Liver (tissue), 9 donors: ENCODE measurements around the gene CCDC6. TPM values are rescaled to one million over a fixed set of nuclear protein-coding genes. Genes with fewer than 3 reads are reported as not detected.

Experiments used
- DNase-seq: peaks from one replicate; pipeline ENCODE4 v3.0.0-alpha.2; 2017; ENCODE audit warnings: low spot score
- H3K27ac ChIP-seq, 2 donors: one replicate each; pipeline ENCODE4 v1.7.0; 2013; ENCODE audit warnings: inconsistent platforms in 2 of 2, low read length in 2 of 2, control low read depth in 1 of 2, low read depth in 1 of 2, mild to moderate bottlenecking in 1 of 2
- H3K27me3 ChIP-seq, 4 donors: one replicate each; pipeline versions ENCODE4 v1.6.1 to v1.7.0; 2013; ENCODE audit warnings: low read length in 3 of 4, inconsistent platforms in 1 of 4, mild to moderate bottlenecking in 1 of 4, moderate library complexity in 1 of 4; ENCODE audit not compliant: control insufficient read depth in 4 of 4, insufficient read depth in 4 of 4
- H3K36me3 ChIP-seq, 4 donors: one replicate each; pipeline versions ENCODE4 v1.6.1 to v1.7.0; 2013; ENCODE audit warnings: low read length in 3 of 4, mild to moderate bottlenecking in 3 of 4, low read depth in 1 of 4, moderate library complexity in 1 of 4; ENCODE audit not compliant: control insufficient read depth in 4 of 4, insufficient read depth in 3 of 4
- H3K4me1 ChIP-seq, 4 donors: one replicate each; pipeline versions ENCODE4 v1.6.1 to v1.7.0; 2013; ENCODE audit warnings: low read length in 3 of 4, mild to moderate bottlenecking in 3 of 4, moderate library complexity in 1 of 4; ENCODE audit not compliant: control insufficient read depth in 4 of 4, insufficient read depth in 4 of 4
- H3K4me3 ChIP-seq, 3 donors: one replicate each; pipeline versions ENCODE4 v1.6.1 to v1.7.0; 2013; ENCODE audit warnings: low read length in 3 of 3, control low read depth in 1 of 3, low read depth in 1 of 3, mild to moderate bottlenecking in 1 of 3
- H3K9ac ChIP-seq, 2 donors: one replicate each; pipeline ENCODE4 v1.7.0; 2013; ENCODE audit warnings: low read length in 2 of 2, mild to moderate bottlenecking in 2 of 2, moderate library complexity in 2 of 2, control low read depth in 1 of 2, low read depth in 1 of 2
- H3K9me3 ChIP-seq, 4 donors: one replicate each; pipeline versions ENCODE4 v1.6.1 to v1.7.0; 2013; ENCODE audit warnings: low read length in 3 of 4; ENCODE audit not compliant: control insufficient read depth in 4 of 4
- EGR1 ChIP-seq, 2 donors: IDR thresholded peaks; 2 replicates each; pipeline ENCODE4 v1.6.1; 2016 to 2018; ENCODE audit warnings: antibody characterized with exemption in 2 of 2, low read depth in 2 of 2
- FOXA1 ChIP-seq: IDR thresholded peaks from 2 replicates; pipeline ENCODE4 v1.6.1; 2016; ENCODE audit warnings: antibody characterized with exemption
- FOXA2 ChIP-seq: IDR thresholded peaks from 2 replicates; pipeline ENCODE4 v1.6.1; 2016; ENCODE audit warnings: antibody characterized with exemption
- GABPA ChIP-seq, 2 donors: IDR thresholded peaks in 1 of 2; conservative IDR thresholded peaks in 1 of 2; 2 replicates each; pipeline ENCODE4 v1.6.1; 2016; ENCODE audit warnings: antibody characterized with exemption in 2 of 2, mild to moderate bottlenecking in 1 of 2, moderate library complexity in 1 of 2
- HNF4A ChIP-seq, 2 donors: conservative IDR thresholded peaks; 2 replicates each; pipeline ENCODE4 v1.6.1; 2016; ENCODE audit warnings: antibody characterized with exemption in 2 of 2, mild to moderate bottlenecking in 2 of 2
- HNF4G ChIP-seq: IDR thresholded peaks from 2 replicates; pipeline ENCODE4 v1.6.1; 2016; ENCODE audit warnings: antibody characterized with exemption
- JUND ChIP-seq, 2 donors: IDR thresholded peaks; 2 replicates each; pipeline ENCODE4 v1.6.1; 2016; ENCODE audit warnings: antibody characterized with exemption in 2 of 2
- NR2F2 ChIP-seq: IDR thresholded peaks from 2 replicates; pipeline ENCODE4 v1.6.1; 2016; ENCODE audit warnings: antibody characterized with exemption
- RAD21 ChIP-seq, 2 donors: IDR thresholded peaks; 2 replicates each; pipeline ENCODE4 v1.6.1; 2016; ENCODE audit warnings: antibody characterized with exemption in 2 of 2, mild to moderate bottlenecking in 2 of 2
- RXRA ChIP-seq, 2 donors: IDR thresholded peaks; 2 replicates each; pipeline ENCODE4 v1.6.1; 2017 to 2018; ENCODE audit warnings: antibody characterized with exemption in 2 of 2, mild to moderate bottlenecking in 1 of 2
- SP1 ChIP-seq: IDR thresholded peaks from 2 replicates; pipeline ENCODE4 v1.6.1; 2018; ENCODE audit warnings: antibody characterized with exemption, mild to moderate bottlenecking
- TAF1 ChIP-seq: conservative IDR thresholded peaks from 2 replicates; pipeline ENCODE4 v1.6.1; 2016; ENCODE audit warnings: antibody characterized with exemption, mild to moderate bottlenecking
- YY1 ChIP-seq: IDR thresholded peaks from 2 replicates; pipeline ENCODE4 v1.6.1; 2016; ENCODE audit warnings: antibody characterized with exemption, mild to moderate bottlenecking
- WGBS: extraction: QIAGEN DNeasy Blood & Tissue Kit; methylation state at CpG from one replicate; pipeline ENCODE4 v1.1.7; 2013; 5-methylcytosine and 5-hydroxymethylcytosine counted together
- polyA plus RNA-seq, 2 donors: library from polyadenylated mRNA; stranded (reverse) in 1 of 2; unstranded in 1 of 2; fragments of 200-250 nt in 1 of 2; fragments of >200 nt in 1 of 2; fragmentation: Nextera tagmentation in 1 of 2; extraction: Ambion mirVana in 1 of 2; gene quantifications; one replicate each; pipeline versions ENCODE4 v1.2.1 to v1.2.3, GENCODE V29; 2013 to 2015
- total RNA-seq, 2 donors: library from RNA; depleted of rRNA; stranded (reverse); fragments of >200 nt; gene quantifications; one replicate each; pipeline ENCODE4 v1.2.3, GENCODE V29; 2014
- TF ChIP-seq, protein P1 (sequence below): IDR thresholded peaks from 2 replicates; pipeline ENCODE4 v1.6.1; 2016; ENCODE audit warnings: antibody characterized with exemption
- TF ChIP-seq, protein P2 (sequence below): fragments of 150-350 bp; IDR thresholded peaks from 2 replicates; pipeline ENCODE4 v1.5.1; 2017; ENCODE audit warnings: improper control_type of control experiment, low read depth, low read length; ENCODE audit not compliant: missing input control
- TF ChIP-seq, protein P3 (sequence below): IDR thresholded peaks from 2 replicates; pipeline ENCODE4 v1.6.1; 2016; ENCODE audit warnings: antibody characterized with exemption
- TF ChIP-seq, protein P4 (sequence below): IDR thresholded peaks from 2 replicates; pipeline ENCODE4 v1.6.1; 2016; ENCODE audit warnings: antibody characterized with exemption
- TF ChIP-seq, protein P5 (sequence below): IDR thresholded peaks from 2 replicates; pipeline ENCODE4 v1.6.1; 2016; ENCODE audit warnings: antibody characterized with exemption, mild to moderate bottlenecking
- donor health status: healthy.
- donor health status: healthy.
- donor health status: healthy.
- donor health status: healthy.
- donor health status: healthy.

CCDC6 gene
- total and polyA plus RNA-seq, 4 donors: 4.7 to 14.3 (median 8.8) TPM

DNA sequence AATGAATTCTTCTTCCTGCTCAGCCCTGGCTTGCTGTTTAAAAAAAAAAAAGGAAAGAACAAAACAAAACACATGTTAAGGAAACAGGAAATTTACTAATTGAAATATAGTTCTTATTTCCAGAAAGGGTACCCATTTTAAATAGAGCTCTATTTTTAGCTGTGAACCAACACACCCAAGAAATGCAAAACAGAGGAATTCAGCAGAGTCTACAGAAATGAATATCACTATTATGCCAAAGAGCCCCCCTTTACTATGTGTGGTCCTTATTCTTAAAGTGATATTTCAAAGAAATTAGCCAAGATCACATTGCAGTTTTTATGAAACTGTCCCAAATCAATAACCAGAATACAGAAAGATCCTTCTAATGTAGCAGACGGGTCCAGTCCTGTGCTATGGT is 53.7 kb downstream of the CCDC6 start:
- Histone ChIP-seq H3K9ac (no peak overlapping the region), H3K27me3 (no peaks in the 10 kb centered on the region), H3K36me3 (peaks cover 0 to 13% (median 0%) of the 10 kb centered on the region in 4 donors), H3K4me3 (no peak overlapping the region), H3K27ac (no peak overlapping the region), H3K4me1 (peaks cover 0 to 3% (median under 1%) of the 10 kb centered on the region in 4 donors), H3K9me3 (peaks cover 0 to 4% (median 0%) of the 10 kb centered on the region in 4 donors)
- 93% methylated on average over 1 of the region's 1 CpG for WGBS
- TF ChIP-seq YY1 (no peak), SP1 (no peak), EGR1 (IDR thresholded peaks at IDR 0.05; ENCODE audit: low read depth in 2 of 2) (no peak), FOXA2 (no peak), NR2F2 (no peak), TAF1 (no peak), HNF4A (conservative IDR thresholded peaks at IDR 0.05) (no peak), RXRA (IDR thresholded peaks at IDR 0.05) (no peak), RAD21 (IDR thresholded peaks at IDR 0.05) (no peak), HNF4G (no peak), JUND (IDR thresholded peaks at IDR 0.05) (no peak)
- TF ChIP-seq, protein P1, sequence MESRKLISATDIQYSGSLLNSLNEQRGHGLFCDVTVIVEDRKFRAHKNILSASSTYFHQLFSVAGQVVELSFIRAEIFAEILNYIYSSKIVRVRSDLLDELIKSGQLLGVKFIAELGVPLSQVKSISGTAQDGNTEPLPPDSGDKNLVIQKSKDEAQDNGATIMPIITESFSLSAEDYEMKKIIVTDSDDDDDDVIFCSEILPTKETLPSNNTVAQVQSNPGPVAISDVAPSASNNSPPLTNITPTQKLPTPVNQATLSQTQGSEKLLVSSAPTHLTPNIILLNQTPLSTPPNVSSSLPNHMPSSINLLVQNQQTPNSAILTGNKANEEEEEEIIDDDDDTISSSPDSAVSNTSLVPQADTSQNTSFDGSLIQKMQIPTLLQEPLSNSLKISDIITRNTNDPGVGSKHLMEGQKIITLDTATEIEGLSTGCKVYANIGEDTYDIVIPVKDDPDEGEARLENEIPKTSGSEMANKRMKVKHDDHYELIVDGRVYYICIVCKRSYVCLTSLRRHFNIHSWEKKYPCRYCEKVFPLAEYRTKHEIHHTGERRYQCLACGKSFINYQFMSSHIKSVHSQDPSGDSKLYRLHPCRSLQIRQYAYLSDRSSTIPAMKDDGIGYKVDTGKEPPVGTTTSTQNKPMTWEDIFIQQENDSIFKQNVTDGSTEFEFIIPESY: no peak
- TF ChIP-seq, protein P2, sequence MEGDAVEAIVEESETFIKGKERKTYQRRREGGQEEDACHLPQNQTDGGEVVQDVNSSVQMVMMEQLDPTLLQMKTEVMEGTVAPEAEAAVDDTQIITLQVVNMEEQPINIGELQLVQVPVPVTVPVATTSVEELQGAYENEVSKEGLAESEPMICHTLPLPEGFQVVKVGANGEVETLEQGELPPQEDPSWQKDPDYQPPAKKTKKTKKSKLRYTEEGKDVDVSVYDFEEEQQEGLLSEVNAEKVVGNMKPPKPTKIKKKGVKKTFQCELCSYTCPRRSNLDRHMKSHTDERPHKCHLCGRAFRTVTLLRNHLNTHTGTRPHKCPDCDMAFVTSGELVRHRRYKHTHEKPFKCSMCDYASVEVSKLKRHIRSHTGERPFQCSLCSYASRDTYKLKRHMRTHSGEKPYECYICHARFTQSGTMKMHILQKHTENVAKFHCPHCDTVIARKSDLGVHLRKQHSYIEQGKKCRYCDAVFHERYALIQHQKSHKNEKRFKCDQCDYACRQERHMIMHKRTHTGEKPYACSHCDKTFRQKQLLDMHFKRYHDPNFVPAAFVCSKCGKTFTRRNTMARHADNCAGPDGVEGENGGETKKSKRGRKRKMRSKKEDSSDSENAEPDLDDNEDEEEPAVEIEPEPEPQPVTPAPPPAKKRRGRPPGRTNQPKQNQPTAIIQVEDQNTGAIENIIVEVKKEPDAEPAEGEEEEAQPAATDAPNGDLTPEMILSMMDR: no peak
- TF ChIP-seq, protein P3, sequence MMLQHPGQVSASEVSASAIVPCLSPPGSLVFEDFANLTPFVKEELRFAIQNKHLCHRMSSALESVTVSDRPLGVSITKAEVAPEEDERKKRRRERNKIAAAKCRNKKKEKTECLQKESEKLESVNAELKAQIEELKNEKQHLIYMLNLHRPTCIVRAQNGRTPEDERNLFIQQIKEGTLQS: no peak
- DNase-seq: no peak

DNA sequence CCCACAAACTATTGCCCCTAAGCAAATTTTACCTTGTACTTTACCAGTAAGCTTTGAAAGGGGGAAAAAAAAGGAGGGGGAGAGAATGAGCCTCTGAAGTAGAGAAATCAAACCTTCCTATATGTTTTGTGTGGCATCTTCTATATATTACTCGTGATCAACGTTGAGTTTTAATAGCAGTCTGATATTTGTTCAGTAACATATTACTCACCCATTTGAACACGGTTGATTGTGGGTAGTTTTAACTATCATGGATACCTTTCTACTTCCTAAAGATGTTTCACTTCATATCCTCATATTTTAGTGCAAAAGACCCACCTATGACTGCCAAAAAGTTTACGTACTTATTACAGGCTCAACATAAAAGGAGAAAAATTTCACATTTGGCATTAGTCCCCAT is 54.5 kb downstream of the CCDC6 start:
- no peak for DNase-seq
- no peak for TF ChIP-seq GABPA (IDR thresholded peaks at IDR 0.05 in 1 of 2, conservative IDR thresholded peaks at IDR 0.05 in 1 of 2)
- no peak for TF ChIP-seq JUND (IDR thresholded peaks at IDR 0.05)
- TF ChIP-seq, protein P3: no peak
- TF ChIP-seq, protein P4, sequence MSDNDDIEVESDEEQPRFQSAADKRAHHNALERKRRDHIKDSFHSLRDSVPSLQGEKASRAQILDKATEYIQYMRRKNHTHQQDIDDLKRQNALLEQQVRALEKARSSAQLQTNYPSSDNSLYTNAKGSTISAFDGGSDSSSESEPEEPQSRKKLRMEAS: no peak
- TF ChIP-seq FOXA1: no peak
- no peak for TF ChIP-seq NR2F2
- TF ChIP-seq HNF4A (conservative IDR thresholded peaks at IDR 0.05): no peak
- TF ChIP-seq, protein P2: no peak
- TF ChIP-seq FOXA2: no peak
- TF ChIP-seq TAF1: no peak
- TF ChIP-seq RXRA (IDR thresholded peaks at IDR 0.05): no peak
- TF ChIP-seq YY1: no peak
- TF ChIP-seq, protein P5, sequence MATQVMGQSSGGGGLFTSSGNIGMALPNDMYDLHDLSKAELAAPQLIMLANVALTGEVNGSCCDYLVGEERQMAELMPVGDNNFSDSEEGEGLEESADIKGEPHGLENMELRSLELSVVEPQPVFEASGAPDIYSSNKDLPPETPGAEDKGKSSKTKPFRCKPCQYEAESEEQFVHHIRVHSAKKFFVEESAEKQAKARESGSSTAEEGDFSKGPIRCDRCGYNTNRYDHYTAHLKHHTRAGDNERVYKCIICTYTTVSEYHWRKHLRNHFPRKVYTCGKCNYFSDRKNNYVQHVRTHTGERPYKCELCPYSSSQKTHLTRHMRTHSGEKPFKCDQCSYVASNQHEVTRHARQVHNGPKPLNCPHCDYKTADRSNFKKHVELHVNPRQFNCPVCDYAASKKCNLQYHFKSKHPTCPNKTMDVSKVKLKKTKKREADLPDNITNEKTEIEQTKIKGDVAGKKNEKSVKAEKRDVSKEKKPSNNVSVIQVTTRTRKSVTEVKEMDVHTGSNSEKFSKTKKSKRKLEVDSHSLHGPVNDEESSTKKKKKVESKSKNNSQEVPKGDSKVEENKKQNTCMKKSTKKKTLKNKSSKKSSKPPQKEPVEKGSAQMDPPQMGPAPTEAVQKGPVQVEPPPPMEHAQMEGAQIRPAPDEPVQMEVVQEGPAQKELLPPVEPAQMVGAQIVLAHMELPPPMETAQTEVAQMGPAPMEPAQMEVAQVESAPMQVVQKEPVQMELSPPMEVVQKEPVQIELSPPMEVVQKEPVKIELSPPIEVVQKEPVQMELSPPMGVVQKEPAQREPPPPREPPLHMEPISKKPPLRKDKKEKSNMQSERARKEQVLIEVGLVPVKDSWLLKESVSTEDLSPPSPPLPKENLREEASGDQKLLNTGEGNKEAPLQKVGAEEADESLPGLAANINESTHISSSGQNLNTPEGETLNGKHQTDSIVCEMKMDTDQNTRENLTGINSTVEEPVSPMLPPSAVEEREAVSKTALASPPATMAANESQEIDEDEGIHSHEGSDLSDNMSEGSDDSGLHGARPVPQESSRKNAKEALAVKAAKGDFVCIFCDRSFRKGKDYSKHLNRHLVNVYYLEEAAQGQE: no peak
- TF ChIP-seq RAD21 (IDR thresholded peaks at IDR 0.05): no peak
- no peak for TF ChIP-seq HNF4G
- Histone ChIP-seq H3K27me3 (no peaks in the 10 kb centered on the region), H3K4me1 (peaks cover 0 to 3% (median under 1%) of the 10 kb centered on the region in 4 donors), H3K9ac (no peak overlapping the region), H3K9me3 (peaks cover 0 to 4% (median 0%) of the 10 kb centered on the region in 4 donors), H3K36me3 (peaks cover 0 to 14% (median under 1%) of the 10 kb centered on the region in 4 donors), H3K4me3 (no peak overlapping the region), H3K27ac (no peak overlapping the region)
- whole genome bisulfite sequencing: 92% methylated on average over 4 of the region's 4 CpGs
